Endodermal cell (in vitro differentiated cells): ENCODE results near the gene ZFP57. TPM values are rescaled to one million over a fixed set of nuclear protein-coding genes. Genes with fewer than 3 reads are reported as not detected.

ENCODE experiments used
- DNase-seq: peaks from one replicate; pipeline ENCODE4 v3.0.0-alpha.2; 2017
- H3K27ac ChIP-seq: 2 replicates; pipeline ENCODE4 v1.5.1; 2013; ENCODE audit warnings: mild to moderate bottlenecking, low read depth, low read length, moderate library complexity
- H3K27me3 ChIP-seq: 2 replicates; pipeline ENCODE4 v1.6.1; 2013; ENCODE audit warnings: mild to moderate bottlenecking, low read length, moderate library complexity; ENCODE audit not compliant: insufficient read depth, control insufficient read depth, poor library complexity, severe bottlenecking
- H3K36me3 ChIP-seq: 2 replicates; pipeline ENCODE4 v1.7.0; 2013; ENCODE audit warnings: mild to moderate bottlenecking, low read length, moderate library complexity; ENCODE audit not compliant: control insufficient read depth, insufficient read depth
- H3K4me1 ChIP-seq: one replicate; pipeline ENCODE4 v1.7.0; 2013; ENCODE audit warnings: low read length; ENCODE audit not compliant: control insufficient read depth, insufficient read depth
- H3K4me3 ChIP-seq: 2 replicates; pipeline ENCODE4 v1.5.1; 2013; ENCODE audit warnings: mild to moderate bottlenecking, low read length, moderate library complexity
- H3K9ac ChIP-seq: 2 replicates; pipeline ENCODE4 v1.6.1; 2013; ENCODE audit warnings: mild to moderate bottlenecking, low read length, moderate library complexity; ENCODE audit not compliant: poor library complexity, severe bottlenecking; ENCODE audit errors: extremely low read depth
- H3K9me3 ChIP-seq: 2 replicates; pipeline ENCODE4 v1.6.1; 2013; ENCODE audit warnings: mild to moderate bottlenecking, low read length, moderate library complexity; ENCODE audit not compliant: control insufficient read depth
- H3K27ac Mint-ChIP-seq: 2 replicates; pipeline ENCODE4 v1.8.0; 2020; ENCODE audit warnings: mixed read lengths
- H3K27me3 Mint-ChIP-seq: 2 replicates; pipeline ENCODE4 v1.8.0; 2021; ENCODE audit warnings: mild to moderate bottlenecking, mixed read lengths; ENCODE audit not compliant: insufficient read depth
- H3K36me3 Mint-ChIP-seq: 2 replicates; pipeline ENCODE4 v1.8.0; 2020; ENCODE audit warnings: low read depth, mixed read lengths
- H3K4me1 Mint-ChIP-seq: 2 replicates; pipeline ENCODE4 v1.8.0; 2020; ENCODE audit warnings: mixed read lengths
- H3K4me3 Mint-ChIP-seq: 2 replicates; pipeline ENCODE4 v1.8.0; 2020; ENCODE audit warnings: mild to moderate bottlenecking, moderate library complexity, mixed read lengths
- H3K9me3 Mint-ChIP-seq: 2 replicates; pipeline ENCODE4 v1.8.0; 2020; ENCODE audit warnings: mild to moderate bottlenecking, mixed read lengths
- WGBS, 2 experiments: methylation state at CpG; one replicate each; pipeline versions ENCODE4 v1.1.5 to v1.1.7; 2013; ENCODE audit warnings: missing lambda C conversion rate in 2 of 2, mixed read lengths in 1 of 2; ENCODE audit not compliant: insufficient coverage in 1 of 2, insufficient read length in 1 of 2; 5-methylcytosine and 5-hydroxymethylcytosine counted together
- total RNA-seq, 2 donors: library from RNA; stranded (reverse); fragmentation: NEBNext Ultra II Directional in 1 of 2; extraction: Animal tissue kit (Norgen Biotek cat#: 25700) in 1 of 2; gene quantifications; 2 replicates in 1 of 2; 3 replicates in 1 of 2; pipeline ENCODE4 v1.2.1, GENCODE V29; 2021
- TF ChIP-seq, protein P1 (sequence below): fragments of 200-600 bp; sonication (generic); conservative IDR thresholded peaks from 2 replicates; pipeline ENCODE4 v1.5.0; 2021; ENCODE audit warnings: antibody characterized with exemption, mild to moderate bottlenecking

The ZFP57 gene
- total RNA-seq, 2 donors from 2014 or later: 0.24 to 0.59 TPM

DNA sequence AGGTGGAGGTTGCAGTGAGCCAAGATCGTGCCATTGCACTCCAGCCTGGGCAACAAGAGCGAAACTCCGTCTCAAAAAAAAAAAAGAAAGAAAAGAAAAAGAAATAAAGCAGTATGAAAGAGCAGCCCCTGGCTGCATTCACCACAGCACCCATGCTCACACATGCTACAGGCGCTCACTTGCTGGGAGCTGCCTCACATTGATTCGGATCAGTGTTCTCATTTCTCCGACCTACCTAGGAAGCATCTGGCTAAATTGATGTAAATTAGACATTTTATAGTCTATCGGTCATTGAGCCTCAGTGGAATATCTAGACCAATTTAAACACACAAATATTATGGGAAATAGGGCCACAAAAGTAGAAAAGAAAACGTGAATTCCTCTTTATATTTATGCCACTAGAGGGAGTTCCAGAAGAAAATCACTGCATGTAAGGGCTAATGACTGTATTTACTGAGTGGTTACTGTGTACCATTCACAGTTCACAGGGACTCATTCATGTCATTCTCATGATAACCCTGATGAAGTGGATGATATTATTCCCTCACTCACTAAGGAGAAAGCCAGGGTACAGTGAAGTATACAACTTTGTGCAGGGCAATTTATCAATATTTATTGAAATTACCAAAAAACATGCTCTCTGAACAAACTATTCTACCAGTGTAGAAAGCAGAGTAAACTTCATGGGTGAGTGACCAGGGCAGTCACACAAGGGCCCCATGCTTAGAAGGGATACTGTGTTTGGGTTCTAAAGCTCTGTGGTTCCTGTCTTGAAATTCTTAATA, 29.3 kb downstream of the ZFP57 start:
- H3K36me3 Mint-ChIP-seq: no peaks in the 10 kb centered on the region
- peaks cover 19% of the 10 kb centered on the region for H3K27me3 ChIP-seq
- H3K4me3 Mint-ChIP-seq: no peak overlapping the region
- no peak overlapping the region for H3K27ac Mint-ChIP-seq
- WGBS, 2 experiments: 67 to 76% methylated on average over 5 to 7 of the region's 8 CpGs
- no peaks in the 10 kb centered on the region for H3K36me3 ChIP-seq
- DNase-seq: no peak
- TF ChIP-seq, protein P1, sequence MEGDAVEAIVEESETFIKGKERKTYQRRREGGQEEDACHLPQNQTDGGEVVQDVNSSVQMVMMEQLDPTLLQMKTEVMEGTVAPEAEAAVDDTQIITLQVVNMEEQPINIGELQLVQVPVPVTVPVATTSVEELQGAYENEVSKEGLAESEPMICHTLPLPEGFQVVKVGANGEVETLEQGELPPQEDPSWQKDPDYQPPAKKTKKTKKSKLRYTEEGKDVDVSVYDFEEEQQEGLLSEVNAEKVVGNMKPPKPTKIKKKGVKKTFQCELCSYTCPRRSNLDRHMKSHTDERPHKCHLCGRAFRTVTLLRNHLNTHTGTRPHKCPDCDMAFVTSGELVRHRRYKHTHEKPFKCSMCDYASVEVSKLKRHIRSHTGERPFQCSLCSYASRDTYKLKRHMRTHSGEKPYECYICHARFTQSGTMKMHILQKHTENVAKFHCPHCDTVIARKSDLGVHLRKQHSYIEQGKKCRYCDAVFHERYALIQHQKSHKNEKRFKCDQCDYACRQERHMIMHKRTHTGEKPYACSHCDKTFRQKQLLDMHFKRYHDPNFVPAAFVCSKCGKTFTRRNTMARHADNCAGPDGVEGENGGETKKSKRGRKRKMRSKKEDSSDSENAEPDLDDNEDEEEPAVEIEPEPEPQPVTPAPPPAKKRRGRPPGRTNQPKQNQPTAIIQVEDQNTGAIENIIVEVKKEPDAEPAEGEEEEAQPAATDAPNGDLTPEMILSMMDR: peak; percentile 89
- no peak overlapping the region for H3K9ac ChIP-seq
- H3K27me3 Mint-ChIP-seq: peaks cover 10% of the 10 kb centered on the region
- no peaks in the 10 kb centered on the region for H3K9me3 ChIP-seq
- H3K9me3 Mint-ChIP-seq: no peaks in the 10 kb centered on the region
- peaks cover 20% of the 10 kb centered on the region for H3K4me1 Mint-ChIP-seq
- no peaks in the 10 kb centered on the region for H3K4me1 ChIP-seq
- no peak overlapping the region for H3K27ac ChIP-seq
- no peak overlapping the region for H3K4me3 ChIP-seq

DNA sequence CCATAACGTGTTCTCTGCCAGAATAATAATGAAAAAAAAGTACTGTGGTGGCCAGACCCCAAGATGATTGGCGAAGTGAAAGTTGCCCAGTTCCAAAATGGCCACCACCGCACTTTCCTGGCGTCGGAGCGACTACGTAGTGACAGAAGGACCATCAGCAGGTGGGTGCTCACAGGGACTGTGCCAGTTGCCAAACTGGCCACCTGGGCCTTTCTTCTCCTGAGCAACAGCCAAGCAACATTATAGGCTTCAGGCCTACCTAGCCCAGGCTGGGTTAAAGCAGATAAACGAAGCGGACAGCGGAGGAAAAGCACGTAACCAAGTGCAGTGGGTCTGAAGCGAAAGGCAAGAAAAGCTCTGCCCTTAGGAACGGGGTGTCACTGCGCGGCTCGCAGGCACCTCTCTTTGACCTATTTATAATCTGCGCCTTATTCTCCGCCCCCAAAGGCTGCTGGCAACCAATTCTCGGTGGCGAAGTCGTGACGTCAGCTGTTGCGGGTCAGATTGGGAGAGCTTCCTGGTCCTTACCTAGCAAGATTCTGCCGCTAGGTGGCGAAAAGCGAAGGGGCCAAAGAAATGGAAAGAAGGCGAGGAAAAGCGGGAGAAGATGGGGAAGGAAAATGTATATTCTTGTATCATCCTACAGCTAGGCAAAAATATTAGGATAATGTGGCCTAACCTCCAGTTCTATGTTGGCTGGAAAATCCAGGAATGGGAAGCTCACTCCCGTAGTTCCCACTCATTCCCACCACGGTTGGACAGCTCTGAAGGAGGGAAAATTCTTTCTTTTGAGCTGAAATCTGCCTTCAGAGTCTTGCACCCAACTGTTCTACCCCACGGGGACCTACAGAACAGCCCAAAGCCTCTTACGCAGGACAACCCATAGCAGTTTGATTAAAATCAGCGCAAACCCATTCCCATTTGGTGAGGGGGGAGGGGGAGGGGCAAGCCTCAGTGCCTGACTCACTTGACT, 31.0 kb downstream of the ZFP57 start:
- H3K27me3 Mint-ChIP-seq: no peaks in the 10 kb centered on the region
- peaks cover 10% of the 10 kb centered on the region for H3K4me1 Mint-ChIP-seq
- TF ChIP-seq, protein P1: peak; percentile 90
- H3K27me3 ChIP-seq: peaks cover 7% of the 10 kb centered on the region
- no peaks in the 10 kb centered on the region for H3K9me3 Mint-ChIP-seq
- no peaks in the 10 kb centered on the region for H3K9me3 ChIP-seq
- 13 to 14% methylated on average over 21 to 33 of the region's 33 CpGs for WGBS, 2 experiments
- H3K27ac Mint-ChIP-seq: peak overlapping the region; percentile 93
- no peaks in the 10 kb centered on the region for H3K4me1 ChIP-seq
- no peak overlapping the region for H3K27ac ChIP-seq
- H3K9ac ChIP-seq: peak overlapping the region; percentile 41
- peak overlapping the region; percentile 67 for H3K4me3 Mint-ChIP-seq
- no peaks in the 10 kb centered on the region for H3K36me3 ChIP-seq
- no peaks in the 10 kb centered on the region for H3K36me3 Mint-ChIP-seq
- DNase-seq: peak; percentile 99
- H3K4me3 ChIP-seq: peak overlapping the region; percentile 78

- DNase-seq: no peak
- Mint-ChIP-seq H3K27me3 (no peaks in the 10 kb centered on the region), H3K4me1 (peaks cover 3% of the 10 kb centered on the region), H3K36me3 (no peaks in the 10 kb centered on the region), H3K27ac (no peak overlapping the region), H3K9me3 (no peaks in the 10 kb centered on the region), H3K4me3 (no peak overlapping the region)
- Histone ChIP-seq H3K4me1 (no peaks in the 10 kb centered on the region), H3K4me3 (no peak overlapping the region), H3K27ac (no peak overlapping the region), H3K9me3 (no peaks in the 10 kb centered on the region), H3K36me3 (no peaks in the 10 kb centered on the region), H3K9ac (no peak overlapping the region), H3K27me3 (no peaks in the 10 kb centered on the region)
- TF ChIP-seq, protein P1: peak; percentile 80
- 87 to 88% methylated on average over 18 to 23 of the region's 23 CpGs for WGBS, 2 experiments
Observed at GRCh38 chr6:29647927-29648642, 32.9 kb downstream of the ZFP57 start.
